Activated CD4-positive, alpha-beta T cell treated with anti-CD3 and anti-CD28 coated beads for 36 hours (primary cell): ENCODE results near the gene F2R. TPM values are rescaled to one million over a fixed set of nuclear protein-coding genes. Genes with fewer than 3 reads are reported as not detected.

Experiments
- ATAC-seq: fragments of 200-7000 bp; cut with Tn5 transposase; one replicate; pipeline ENCODE4 v1.10.0; 2021; ENCODE audit warnings: mild to moderate bottlenecking, moderate library complexity
- CTCF ChIA-PET: fragments of 350-600 bp; sonication (Branson Sonifier 250); formaldehyde crosslinking; loops from one replicate; lab custom pipeline; 2021; ENCODE audit warnings: antibody characterized with exemption; lab: Charles Lee
- POLR2A ChIA-PET: fragments of 350-600 bp; sonication (Branson Sonifier 250); formaldehyde crosslinking; loops from one replicate; lab custom pipeline; 2021; ENCODE audit warnings: antibody characterized with exemption, inconsistent platforms; lab: Charles Lee
- DNase-seq: peaks from one replicate; pipeline ENCODE4 v3.0.0-alpha.2; 2020
- H3K27ac Mint-ChIP-seq: one replicate; pipeline ENCODE4 v1.8.0; 2021; ENCODE audit warnings: mixed read lengths
- H3K27me3 Mint-ChIP-seq: one replicate; pipeline ENCODE4 v1.8.0; 2021; ENCODE audit warnings: mixed read lengths
- H3K36me3 Mint-ChIP-seq: one replicate; pipeline ENCODE4 v1.8.0; 2021; ENCODE audit warnings: low read depth, mixed read lengths
- H3K4me1 Mint-ChIP-seq: one replicate; pipeline ENCODE4 v1.8.0; 2021; ENCODE audit warnings: mixed read lengths
- H3K4me3 Mint-ChIP-seq: one replicate; pipeline ENCODE4 v1.8.0; 2021; ENCODE audit warnings: mild to moderate bottlenecking, moderate library complexity, mixed read lengths
- H3K9me3 Mint-ChIP-seq: one replicate; pipeline ENCODE4 v1.8.0; 2021; ENCODE audit warnings: low read depth, mixed read lengths
- intact Hi-C, 2 experiments: fragments of 100-400 bp; cut with DNase I in 1 of 2; cut with micrococcal nuclease in 1 of 2; formaldehyde crosslinking; loops; one replicate each; pipeline versions ENCODE4 v1.14.2 to v1.15.1; 2022 to 2024; cut with DNase I, micrococcal nuclease
- total RNA-seq, 2 experiments: library from RNA; stranded (reverse); gene quantifications; one replicate each; pipeline ENCODE4 v1.2.3, GENCODE V29; 2021

Gene F2R
- total RNA-seq, 2 experiments from 2014 or later: 1.4 TPM

DNA sequence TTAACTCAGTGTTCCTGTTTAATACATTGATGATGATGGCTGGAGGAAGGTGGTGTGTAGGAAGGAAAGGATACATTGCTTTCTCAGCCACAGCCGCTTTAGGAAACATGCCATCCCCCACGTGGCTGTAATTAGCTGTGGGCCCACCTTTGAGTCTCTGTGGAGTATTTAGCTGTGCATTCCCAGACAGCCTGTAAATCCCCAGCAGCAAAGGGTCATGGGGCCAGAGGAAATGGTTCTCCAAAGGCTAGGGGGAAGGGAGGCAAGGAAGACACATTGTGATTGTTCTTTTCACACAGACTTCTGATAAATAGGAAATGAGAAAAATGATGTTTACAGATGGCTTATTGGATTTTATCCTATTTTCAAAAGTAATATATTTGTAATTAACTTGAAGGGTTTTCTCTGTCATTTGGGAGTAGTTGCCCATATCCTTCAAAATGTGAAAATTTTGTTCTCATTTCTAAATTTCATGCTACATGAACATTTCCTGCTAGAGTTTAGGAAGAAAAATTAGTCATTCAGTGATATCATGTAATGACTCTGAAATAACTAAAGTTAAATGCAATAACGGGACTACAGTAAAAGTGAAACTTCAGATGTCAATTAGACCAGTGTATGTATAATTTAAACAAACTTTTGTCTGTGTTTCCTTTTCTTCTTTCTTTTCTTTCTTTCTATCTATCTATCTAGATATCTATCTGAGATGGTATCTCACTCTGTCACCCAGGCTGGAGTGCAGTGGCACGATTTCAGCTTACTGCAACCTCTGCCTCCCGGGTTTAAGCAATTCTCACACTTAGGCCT lies 24.3 kb upstream of the F2R start:
- Mint-ChIP-seq H3K4me1 (peaks cover 23% of the 10 kb centered on the region), H3K27me3 (no peaks in the 10 kb centered on the region), H3K36me3 (peaks cover 42% of the 10 kb centered on the region), H3K9me3 (no peaks in the 10 kb centered on the region), H3K4me3 (peak overlapping the region; percentile 28), H3K27ac (peak overlapping the region; percentile 63)
- intact Hi-C loops: loop anchor here in 1 of 2 experiments (1.0 to 5.0 kb wide), 3 partner anchors 19 to 101 kb away; no protein-coding TSS in a partner anchor
- ATAC-seq: peak; percentile 95
- DNase-seq: no peak
- ChIA-PET CTCF (interaction anchor here (0.6 to 2.1 kb wide), 6 partner anchors 13 to 245 kb away, joined by 3 to 9 read pairs (median 4); no protein-coding TSS in a partner anchor), POLR2A (interaction anchor here (0.6 kb wide), 1 partner anchor 73 kb away, joined by 3 read pairs; no protein-coding TSS in a partner anchor)

DNA sequence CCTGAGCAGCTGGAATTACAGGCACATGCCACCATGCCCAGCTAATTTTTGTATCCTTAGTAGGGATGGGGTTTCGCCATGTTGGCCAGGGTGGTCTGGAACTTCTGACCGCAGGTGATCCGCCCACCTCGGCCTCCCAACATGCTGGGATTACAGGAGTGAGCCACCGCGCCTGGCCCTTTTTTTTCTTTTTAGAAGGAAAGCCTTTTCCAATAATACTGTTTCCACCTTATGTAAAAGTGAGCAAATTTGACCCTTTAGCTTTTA lies 23.7 kb upstream of the F2R start:
- Mint-ChIP-seq H3K36me3 (peaks cover 37% of the 10 kb centered on the region), H3K27me3 (no peaks in the 10 kb centered on the region), H3K27ac (peak overlapping the region; percentile 63), H3K4me1 (peaks cover 23% of the 10 kb centered on the region), H3K4me3 (peak overlapping the region; percentile 28), H3K9me3 (no peaks in the 10 kb centered on the region)
- ATAC-seq: no peak
- CTCF ChIA-PET: interaction anchor here (0.7 to 2.1 kb wide), 4 partner anchors 12 to 82 kb away, joined by 3 to 9 read pairs (median 4); no protein-coding TSS in a partner anchor
- intact Hi-C loops: loop anchor here in 1 of 2 experiments (1.0 to 5.0 kb wide), 3 partner anchors 19 to 100 kb away; no protein-coding TSS in a partner anchor
- no peak for DNase-seq
- POLR2A ChIA-PET: no interaction called here

DNA sequence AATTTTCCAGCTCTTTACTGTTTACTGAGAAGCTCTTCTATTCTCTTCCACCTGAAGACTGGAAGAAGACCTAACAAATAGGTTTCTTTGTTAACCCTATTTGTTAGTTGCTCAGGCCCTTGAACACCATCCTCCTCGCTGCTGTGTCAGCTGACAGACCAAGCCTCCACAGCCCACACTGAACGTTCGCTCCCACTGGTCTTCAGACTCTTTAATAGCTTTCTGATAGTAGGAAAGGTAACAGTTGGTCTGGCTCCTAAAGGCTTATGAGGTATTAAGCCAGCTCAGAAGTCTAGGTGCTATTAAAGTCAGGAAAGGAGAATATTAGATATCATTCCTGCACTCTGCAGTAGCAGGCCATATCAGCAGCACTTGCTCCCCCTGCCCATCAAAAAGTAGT lies 23.3 kb upstream of the F2R start:
- peaks cover 23% of the 10 kb centered on the region for H3K4me1 Mint-ChIP-seq
- H3K4me3 Mint-ChIP-seq: no peak overlapping the region
- ATAC-seq: no peak
- ChIA-PET CTCF (interaction anchor here (0.7 to 2.1 kb wide), 4 partner anchors 12 to 82 kb away, joined by 3 to 9 read pairs (median 4); no protein-coding TSS in a partner anchor), POLR2A (interaction anchor here (0.6 kb wide), 1 partner anchor 10 kb away, joined by 5 read pairs; no protein-coding TSS in a partner anchor)
- DNase-seq: no peak
- H3K36me3 Mint-ChIP-seq: peaks cover 39% of the 10 kb centered on the region
- H3K27ac Mint-ChIP-seq: no peak overlapping the region
- no peaks in the 10 kb centered on the region for H3K27me3 Mint-ChIP-seq
- no peaks in the 10 kb centered on the region for H3K9me3 Mint-ChIP-seq
- intact Hi-C loops: loop anchor here in 1 of 2 experiments (1.0 to 5.0 kb wide), 3 partner anchors 18 to 100 kb away; no protein-coding TSS in a partner anchor

- DNase-seq: no peak
- H3K27me3 Mint-ChIP-seq: no peaks in the 10 kb centered on the region
- ATAC-seq: no peak
- CTCF ChIA-PET: interaction anchor here (1.3 kb wide), 2 partner anchors 17 to 81 kb away, joined by 3 to 4 read pairs; no protein-coding TSS in a partner anchor
- POLR2A ChIA-PET: interaction anchor here (0.6 kb wide), 1 partner anchor 9 kb away, joined by 5 read pairs; no protein-coding TSS in a partner anchor
- no peak overlapping the region for H3K4me3 Mint-ChIP-seq
- H3K4me1 Mint-ChIP-seq: peaks cover 23% of the 10 kb centered on the region
- no peaks in the 10 kb centered on the region for H3K9me3 Mint-ChIP-seq
- intact Hi-C loops: loop anchor here in 1 of 2 experiments (2.0 to 5.0 kb wide), 2 partner anchors 18 to 99 kb away; no protein-coding TSS in a partner anchor
- no peak overlapping the region for H3K27ac Mint-ChIP-seq
- peaks cover 39% of the 10 kb centered on the region for H3K36me3 Mint-ChIP-seq
Observed at GRCh38 chr5:76693141-76693540, 22.8 kb upstream of the F2R start.

DNA sequence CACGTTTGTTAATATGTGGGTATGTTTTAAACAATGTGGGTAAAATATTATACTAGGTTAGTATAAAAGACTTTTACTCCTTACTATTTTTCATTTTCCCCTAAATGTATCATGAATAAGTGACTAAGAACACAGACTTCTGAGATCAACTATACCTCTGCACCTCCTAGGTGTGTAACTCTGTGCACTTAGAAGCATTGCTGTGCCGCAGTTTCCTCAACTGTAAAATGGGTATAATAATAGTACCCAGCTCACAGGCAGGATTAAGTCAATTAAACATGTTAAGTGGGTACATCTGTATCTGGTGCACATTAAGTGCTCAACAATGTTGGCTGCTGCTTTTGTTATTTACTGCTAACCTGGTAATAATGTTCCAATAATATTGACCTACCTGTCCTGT lies 21.6 kb upstream of the F2R start:
- Mint-ChIP-seq H3K27ac (no peak overlapping the region), H3K4me3 (no peak overlapping the region), H3K4me1 (peaks cover 23% of the 10 kb centered on the region), H3K27me3 (no peaks in the 10 kb centered on the region), H3K36me3 (peaks cover 42% of the 10 kb centered on the region), H3K9me3 (no peaks in the 10 kb centered on the region)
- ChIA-PET CTCF (interaction anchor here (0.9 to 1.3 kb wide), 2 partner anchors 21 to 80 kb away, joined by 3 to 4 read pairs; no protein-coding TSS in a partner anchor), POLR2A (no interaction called here)
- ATAC-seq (no peak), DNase-seq (no peak)
- intact Hi-C loops: loop anchor here in 1 of 2 experiments (5.0 kb wide), 1 partner anchor 98 kb away; no protein-coding TSS in a partner anchor

DNA sequence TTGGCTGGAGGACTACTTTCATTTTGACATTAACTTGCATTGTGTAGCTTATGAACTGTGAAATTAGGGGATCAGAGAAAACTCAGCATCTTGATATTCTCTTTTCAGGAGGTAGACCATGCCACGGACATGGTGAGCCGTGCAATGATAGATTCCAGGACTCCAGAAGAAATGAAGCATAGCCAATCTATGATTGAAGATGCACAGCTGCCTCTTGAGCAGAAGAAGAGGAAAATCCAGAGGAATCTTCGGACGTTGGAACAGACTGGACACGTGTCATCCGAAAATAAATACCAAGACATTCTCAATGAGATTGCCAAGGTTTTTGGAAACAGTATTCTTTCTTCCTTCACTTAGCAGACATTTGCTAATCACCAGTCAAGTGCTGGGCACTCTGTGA lies 20.6 kb upstream of the F2R start:
- Mint-ChIP-seq H3K36me3 (peaks cover 35% of the 10 kb centered on the region), H3K4me3 (no peak overlapping the region), H3K27ac (no peak overlapping the region), H3K27me3 (no peaks in the 10 kb centered on the region), H3K4me1 (peaks cover 23% of the 10 kb centered on the region), H3K9me3 (no peaks in the 10 kb centered on the region)
- ChIA-PET CTCF (interaction anchor here (0.9 to 1.0 kb wide), 2 partner anchors 18 to 20 kb away, joined by 3 to 4 read pairs; no protein-coding TSS in a partner anchor), POLR2A (no interaction called here)
- DNase-seq (no peak), ATAC-seq (no peak)
- intact Hi-C loops: no loop called here

DNA sequence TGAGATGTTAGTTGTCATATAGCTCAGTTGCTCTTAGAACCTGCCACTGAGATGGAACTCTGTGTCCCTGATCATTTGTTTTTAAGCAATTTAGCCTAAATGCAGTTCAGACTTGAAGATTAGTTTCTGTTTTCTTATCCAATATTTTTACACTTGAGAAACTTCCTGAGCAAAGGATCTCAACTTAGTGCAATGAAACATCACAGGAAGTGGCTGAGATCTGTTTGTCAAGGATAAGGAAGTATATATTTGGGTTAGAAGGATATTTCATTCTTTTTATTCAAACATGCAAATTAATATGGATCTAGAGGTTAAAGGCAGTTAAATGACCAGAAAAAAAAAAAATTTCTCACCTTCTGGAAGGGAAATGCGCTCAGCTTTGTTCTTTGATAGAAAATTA lies 19.7 kb upstream of the F2R start:
- intact Hi-C loops: no loop called here
- DNase-seq (no peak), ATAC-seq (no peak)
- POLR2A ChIA-PET: no interaction called here
- Mint-ChIP-seq H3K27ac (no peak overlapping the region), H3K27me3 (no peaks in the 10 kb centered on the region), H3K36me3 (peaks cover 37% of the 10 kb centered on the region), H3K9me3 (no peaks in the 10 kb centered on the region), H3K4me3 (no peak overlapping the region), H3K4me1 (peaks cover 16% of the 10 kb centered on the region)
- CTCF ChIA-PET: interaction anchor here (0.7 kb wide), 1 partner anchor 34 kb away, joined by 3 read pairs; no protein-coding TSS in a partner anchor

DNA sequence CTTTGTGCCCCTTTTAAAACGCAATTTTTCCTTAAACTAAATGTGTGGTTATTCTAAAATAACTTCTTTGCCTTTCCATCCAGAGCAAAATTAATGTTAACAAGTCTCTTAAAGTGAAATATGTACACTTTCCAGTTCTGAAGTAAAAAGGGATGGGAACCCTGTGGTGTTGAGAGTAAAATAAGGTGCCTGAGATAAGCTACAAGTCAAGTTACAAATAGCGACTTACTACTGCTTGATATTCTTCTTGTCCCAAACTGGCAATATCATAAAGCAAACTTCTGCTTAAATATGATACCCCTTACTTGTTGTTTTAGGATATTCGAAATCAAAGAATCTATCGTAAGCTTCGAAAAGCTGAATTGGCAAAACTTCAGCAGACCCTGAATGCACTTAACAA lies 18.3 kb upstream of the F2R start:
- ATAC-seq (no peak), DNase-seq (no peak)
- peaks cover 2% of the 10 kb centered on the region for H3K4me1 Mint-ChIP-seq
- ChIA-PET POLR2A (no interaction called here), CTCF (no interaction called here)
- no peaks in the 10 kb centered on the region for H3K27me3 Mint-ChIP-seq
- no peak overlapping the region for H3K4me3 Mint-ChIP-seq
- intact Hi-C loops: no loop called here
- no peak overlapping the region for H3K27ac Mint-ChIP-seq
- H3K9me3 Mint-ChIP-seq: no peaks in the 10 kb centered on the region
- H3K36me3 Mint-ChIP-seq: peaks cover 48% of the 10 kb centered on the region

DNA sequence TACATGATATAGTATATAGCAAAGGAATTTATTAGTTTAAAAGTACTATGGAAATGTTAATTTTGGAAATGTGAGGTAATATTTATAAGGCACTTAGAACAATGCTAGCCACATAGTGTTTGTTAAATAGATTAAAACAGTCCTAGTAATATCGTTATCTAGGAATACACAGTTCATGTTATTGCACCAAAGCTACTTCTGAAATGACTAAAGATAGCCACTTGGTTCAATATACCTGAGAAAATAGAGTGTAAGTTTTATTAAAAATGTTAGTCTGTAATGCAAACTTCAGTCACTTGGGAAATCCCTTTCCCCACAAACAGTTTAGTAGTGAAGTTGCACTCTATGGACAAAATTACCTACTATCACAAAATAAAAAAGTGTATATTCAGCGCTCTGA lies 15.4 kb upstream of the F2R start:
- CTCF ChIA-PET: no interaction called here
- H3K36me3 Mint-ChIP-seq: peaks cover 37% of the 10 kb centered on the region
- intact Hi-C loops: no loop called here
- no peak for DNase-seq
- POLR2A ChIA-PET: interaction anchor here (0.5 kb wide), 1 partner anchor 327 kb away, joined by 3 read pairs; no protein-coding TSS in a partner anchor
- H3K27ac Mint-ChIP-seq: no peak overlapping the region
- H3K4me1 Mint-ChIP-seq: no peaks in the 10 kb centered on the region
- no peaks in the 10 kb centered on the region for H3K27me3 Mint-ChIP-seq
- no peak overlapping the region for H3K4me3 Mint-ChIP-seq
- ATAC-seq: no peak
- no peaks in the 10 kb centered on the region for H3K9me3 Mint-ChIP-seq

DNA sequence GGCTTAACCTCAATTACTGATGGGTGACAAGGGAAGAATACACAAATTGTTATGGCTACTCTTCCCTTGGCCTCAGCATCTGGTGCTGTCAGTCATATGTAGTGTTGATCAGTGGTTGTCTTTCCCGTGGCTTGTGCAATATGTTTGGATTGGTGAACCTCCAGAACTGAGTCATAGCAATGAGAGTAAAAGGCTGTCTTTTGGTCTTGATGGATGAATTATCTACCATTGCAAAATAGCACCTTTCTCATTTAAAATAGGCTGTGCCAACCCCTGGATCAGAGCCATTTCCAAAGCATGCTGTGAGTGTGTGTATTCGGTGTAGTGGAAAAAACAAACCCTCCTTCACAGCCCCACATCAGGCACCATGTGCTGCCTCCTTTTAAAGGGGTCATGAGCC lies 14.6 kb upstream of the F2R start:
- ChIA-PET POLR2A (no interaction called here), CTCF (no interaction called here)
- H3K27me3 Mint-ChIP-seq: no peaks in the 10 kb centered on the region
- H3K4me3 Mint-ChIP-seq: no peak overlapping the region
- peaks cover 35% of the 10 kb centered on the region for H3K36me3 Mint-ChIP-seq
- intact Hi-C loops: no loop called here
- DNase-seq: no peak
- H3K27ac Mint-ChIP-seq: no peak overlapping the region
- H3K9me3 Mint-ChIP-seq: no peaks in the 10 kb centered on the region
- H3K4me1 Mint-ChIP-seq: no peaks in the 10 kb centered on the region
- ATAC-seq: no peak

GRCh38 chr5:76703707-76704106 lies 12.2 kb upstream of the F2R start:
- DNase-seq (no peak), ATAC-seq (no peak)
- no peaks in the 10 kb centered on the region for H3K27me3 Mint-ChIP-seq
- H3K27ac Mint-ChIP-seq: no peak overlapping the region
- intact Hi-C loops: no loop called here
- peaks cover 33% of the 10 kb centered on the region for H3K36me3 Mint-ChIP-seq
- H3K9me3 Mint-ChIP-seq: no peaks in the 10 kb centered on the region
- ChIA-PET POLR2A (no interaction called here), CTCF (interaction anchor here (0.9 to 4.2 kb wide), 5 partner anchors 11 to 102 kb away, joined by 3 to 39 read pairs (median 6); partner anchors contain the start of gene F2R)
- H3K4me1 Mint-ChIP-seq: no peaks in the 10 kb centered on the region
- no peak overlapping the region for H3K4me3 Mint-ChIP-seq
